ENCODE data around the gene DDX3Y. TPM values are rescaled to one million over a fixed set of nuclear protein-coding genes. Genes with fewer than 3 reads are reported as not detected.

DDX3Y gene
- total RNA-seq = not detected in 3 replicates
- long read RNA-seq = 0 reads

DNA sequence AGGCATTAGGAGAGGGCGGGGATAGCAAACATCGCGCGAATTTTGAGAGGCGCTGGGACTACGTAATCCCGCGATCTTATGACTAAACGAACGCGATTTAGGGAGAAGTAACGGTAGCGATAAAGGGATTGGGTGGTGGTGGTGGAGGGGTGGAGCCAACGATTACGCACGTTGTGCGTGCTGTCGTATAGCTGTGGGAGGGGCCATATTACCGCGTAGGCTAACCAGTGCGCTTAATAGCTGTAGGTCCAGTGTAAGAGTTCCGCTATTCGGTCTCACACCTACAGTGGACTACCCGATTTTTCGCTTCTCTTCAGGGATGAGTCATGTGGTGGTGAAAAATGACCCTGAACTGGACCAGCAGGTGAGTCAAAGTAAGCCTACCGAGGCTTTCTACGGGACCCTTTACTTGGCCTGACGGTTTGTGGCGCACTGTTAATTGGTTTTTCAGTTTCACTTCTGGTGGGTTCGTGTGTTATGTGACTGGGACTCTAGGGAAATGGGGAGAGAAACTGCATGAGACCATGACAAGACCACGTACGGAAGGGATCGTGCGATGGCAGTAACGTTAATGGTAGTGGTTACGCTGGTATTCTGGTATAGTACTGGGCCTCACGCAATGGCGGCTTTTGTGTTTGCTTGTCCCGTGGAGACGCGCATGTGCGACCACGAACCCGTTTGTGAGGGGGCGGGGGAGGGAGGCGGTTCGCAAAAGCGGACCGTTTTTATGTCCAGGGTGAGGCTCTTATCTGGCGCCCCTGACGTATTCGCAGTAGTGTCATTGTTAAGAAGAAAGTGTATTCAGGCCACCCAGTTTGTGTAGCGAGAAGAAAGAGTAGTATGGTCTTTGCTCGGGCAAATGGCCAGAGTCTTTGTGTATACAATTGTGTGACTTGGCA lies at the start of gene DDX3Y:
DDX3Y (plus strand) TSS at position 251 of the 899 bp plus-strand sequence; CDS start at position 320, 69 bp downstream.
- H3K9me3 Mint-ChIP-seq (ENCODE audit: low read depth) = no peaks in the 10 kb centered on the region
- no peak for DNase-seq (ENCODE audit: low spot score)

DNA sequence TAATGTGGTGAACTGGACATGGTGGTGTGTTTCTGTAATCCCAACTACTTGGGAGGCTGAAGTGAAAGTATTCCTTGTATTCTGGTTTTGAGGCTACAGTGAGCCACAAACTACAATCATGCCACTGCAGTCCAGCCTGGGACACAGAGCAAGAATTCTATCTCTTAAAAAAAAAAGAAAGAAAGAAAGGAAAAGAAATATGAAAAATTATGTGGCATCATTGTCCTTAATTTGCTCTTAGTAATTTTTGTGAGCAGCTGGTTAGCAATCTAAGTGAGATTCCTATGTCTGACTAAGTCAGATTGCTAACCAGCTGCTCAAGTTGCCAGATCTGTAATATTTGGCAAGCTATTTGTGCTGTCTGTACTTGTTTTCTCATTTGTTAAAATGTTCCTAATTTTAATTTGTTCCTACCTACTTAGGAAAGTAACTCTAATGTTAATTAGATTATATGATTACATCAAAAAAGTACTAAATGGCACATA lies 48.8 kb upstream of the DDX3Y start:
- no peak for DNase-seq (ENCODE audit: low spot score)
- Mint-ChIP-seq H3K4me1 (ENCODE audit: low read depth) (no peaks in the 10 kb centered on the region), H3K4me3 (ENCODE audit: unreplicated experiment) (no peak overlapping the region), H3K27ac (ENCODE audit: unreplicated experiment) (no peak overlapping the region), H3K36me3 (ENCODE audit: low read depth) (no peaks in the 10 kb centered on the region), H3K27me3 (ENCODE audit: low read depth) (no peaks in the 10 kb centered on the region), H3K9me3 (ENCODE audit: low read depth) (no peaks in the 10 kb centered on the region)
- TF ChIP-seq, protein P1, sequence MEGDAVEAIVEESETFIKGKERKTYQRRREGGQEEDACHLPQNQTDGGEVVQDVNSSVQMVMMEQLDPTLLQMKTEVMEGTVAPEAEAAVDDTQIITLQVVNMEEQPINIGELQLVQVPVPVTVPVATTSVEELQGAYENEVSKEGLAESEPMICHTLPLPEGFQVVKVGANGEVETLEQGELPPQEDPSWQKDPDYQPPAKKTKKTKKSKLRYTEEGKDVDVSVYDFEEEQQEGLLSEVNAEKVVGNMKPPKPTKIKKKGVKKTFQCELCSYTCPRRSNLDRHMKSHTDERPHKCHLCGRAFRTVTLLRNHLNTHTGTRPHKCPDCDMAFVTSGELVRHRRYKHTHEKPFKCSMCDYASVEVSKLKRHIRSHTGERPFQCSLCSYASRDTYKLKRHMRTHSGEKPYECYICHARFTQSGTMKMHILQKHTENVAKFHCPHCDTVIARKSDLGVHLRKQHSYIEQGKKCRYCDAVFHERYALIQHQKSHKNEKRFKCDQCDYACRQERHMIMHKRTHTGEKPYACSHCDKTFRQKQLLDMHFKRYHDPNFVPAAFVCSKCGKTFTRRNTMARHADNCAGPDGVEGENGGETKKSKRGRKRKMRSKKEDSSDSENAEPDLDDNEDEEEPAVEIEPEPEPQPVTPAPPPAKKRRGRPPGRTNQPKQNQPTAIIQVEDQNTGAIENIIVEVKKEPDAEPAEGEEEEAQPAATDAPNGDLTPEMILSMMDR (IDR thresholded peaks at IDR 0.05) = no peak

More for the DNA sequence above, at the start of gene DDX3Y:
- H3K27ac Mint-ChIP-seq (ENCODE audit: unreplicated experiment) = no peak within 1 kb of the TSS
- no peaks in the 10 kb centered on the region for H3K36me3 Mint-ChIP-seq (ENCODE audit: low read depth)
- H3K4me3 Mint-ChIP-seq (ENCODE audit: unreplicated experiment) = no peak within 1 kb of the TSS
- no peaks in the 10 kb centered on the region for H3K4me1 Mint-ChIP-seq (ENCODE audit: low read depth)
- H3K27me3 Mint-ChIP-seq (ENCODE audit: low read depth) = no peaks in the 10 kb centered on the region
- TF ChIP-seq, protein P1 (IDR thresholded peaks at IDR 0.05) = no peak

DNA sequence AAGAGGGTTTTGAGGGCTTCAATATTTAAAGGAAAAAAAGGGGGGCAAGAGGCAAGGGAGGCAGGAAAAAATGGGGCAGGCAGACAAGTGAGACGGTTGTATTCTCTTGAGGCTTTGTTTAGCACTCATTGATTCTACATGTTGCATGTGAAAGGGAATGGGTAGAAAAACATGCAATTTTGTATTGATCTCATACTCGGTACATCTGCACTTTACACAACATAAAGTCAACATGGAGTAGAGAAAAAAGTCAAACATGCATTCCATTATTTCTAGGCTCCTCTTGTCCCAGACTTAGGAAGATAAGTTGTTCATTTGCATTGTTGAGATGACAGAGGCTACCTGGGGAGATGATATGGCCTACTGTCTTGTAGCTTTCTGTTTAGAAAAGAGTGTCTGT lies 36.7 kb upstream of the DDX3Y start:
- H3K4me3 Mint-ChIP-seq (ENCODE audit: unreplicated experiment) = no peak overlapping the region
- no peaks in the 10 kb centered on the region for H3K27me3 Mint-ChIP-seq (ENCODE audit: low read depth)
- no peaks in the 10 kb centered on the region for H3K36me3 Mint-ChIP-seq (ENCODE audit: low read depth)
- TF ChIP-seq, protein P1 (IDR thresholded peaks at IDR 0.05) = no peak
- H3K9me3 Mint-ChIP-seq (ENCODE audit: low read depth) = no peaks in the 10 kb centered on the region
- no peak overlapping the region for H3K27ac Mint-ChIP-seq (ENCODE audit: unreplicated experiment)
- no peak for DNase-seq (ENCODE audit: low spot score)
- H3K4me1 Mint-ChIP-seq (ENCODE audit: low read depth) = no peaks in the 10 kb centered on the region

DNA sequence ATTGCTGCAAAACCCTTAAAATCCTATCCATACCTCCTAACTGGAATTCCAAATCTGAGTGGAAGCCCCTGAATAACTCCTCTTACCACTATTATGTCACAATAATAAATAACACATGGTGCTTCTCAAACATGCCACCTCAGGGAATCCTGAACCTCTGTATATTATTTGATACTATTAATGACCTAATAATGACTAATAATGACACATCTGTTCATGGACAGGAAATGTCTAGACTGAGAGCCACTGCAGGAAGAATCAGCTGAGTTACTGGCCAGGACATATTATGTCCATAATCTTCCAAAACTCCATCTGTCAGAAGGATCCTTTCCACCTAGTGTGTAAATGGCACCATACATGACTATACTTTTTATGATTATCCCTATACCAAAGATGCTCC lies 7.7 kb upstream of the DDX3Y start:
- Mint-ChIP-seq H3K27me3 (ENCODE audit: low read depth) (no peaks in the 10 kb centered on the region), H3K9me3 (ENCODE audit: low read depth) (no peaks in the 10 kb centered on the region)
- TF ChIP-seq, protein P1 (IDR thresholded peaks at IDR 0.05) = no peak

DNA sequence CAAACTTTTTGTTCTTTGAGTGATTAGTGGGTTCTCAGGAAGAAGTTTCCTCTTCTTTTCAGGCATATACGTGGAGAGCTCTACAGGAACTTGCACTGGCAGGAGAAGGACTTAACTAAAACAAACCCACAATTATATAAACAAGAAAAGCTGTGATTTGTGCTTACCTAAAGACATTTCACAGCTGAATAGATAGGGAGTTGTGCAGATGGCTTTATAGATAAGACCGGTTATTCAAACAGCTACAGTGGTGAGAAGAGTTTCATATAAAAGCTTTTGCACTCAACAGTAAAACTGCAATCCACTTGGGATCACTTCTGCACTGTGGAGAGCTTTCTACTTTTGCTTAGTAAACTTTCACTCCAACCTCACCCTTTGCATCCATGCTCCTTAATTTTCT lies 6.1 kb upstream of the DDX3Y start:
- no peaks in the 10 kb centered on the region for H3K36me3 Mint-ChIP-seq (ENCODE audit: low read depth)
- H3K27ac Mint-ChIP-seq (ENCODE audit: unreplicated experiment) = no peak overlapping the region
- H3K4me3 Mint-ChIP-seq (ENCODE audit: unreplicated experiment) = no peak overlapping the region

More for the DNA sequence above, 7.7 kb upstream of the DDX3Y start:
- no peaks in the 10 kb centered on the region for H3K4me1 Mint-ChIP-seq (ENCODE audit: low read depth)
- DNase-seq (ENCODE audit: low spot score) = no peak
- H3K4me3 Mint-ChIP-seq (ENCODE audit: unreplicated experiment) = no peak overlapping the region
- no peak overlapping the region for H3K27ac Mint-ChIP-seq (ENCODE audit: unreplicated experiment)
- no peaks in the 10 kb centered on the region for H3K36me3 Mint-ChIP-seq (ENCODE audit: low read depth)

More for the DNA sequence above, 6.1 kb upstream of the DDX3Y start:
- H3K27me3 Mint-ChIP-seq (ENCODE audit: low read depth) = no peaks in the 10 kb centered on the region
- no peaks in the 10 kb centered on the region for H3K9me3 Mint-ChIP-seq (ENCODE audit: low read depth)
- no peaks in the 10 kb centered on the region for H3K4me1 Mint-ChIP-seq (ENCODE audit: low read depth)
- no peak for DNase-seq (ENCODE audit: low spot score)
- TF ChIP-seq, protein P1 (IDR thresholded peaks at IDR 0.05) = no peak
